Panc1 (cell line): ENCODE data around the gene SLC35D3. TPM values are rescaled to one million over a fixed set of nuclear protein-coding genes. Genes with fewer than 3 reads are reported as not detected.
A peak's percentile ranks its signal among the peaks of the same experiment; 100 is the strongest.
"Not testable (repeated sequence)": the region's sequence is repeated elsewhere in the genome, so short reads cannot be mapped to it uniquely, and the experiment has no call there.

ENCODE experiments used
- ATAC-seq: fragments of 200-7000 bp; cut with Tn5 transposase; 2 replicates; pipeline ENCODE4 v1.9.1; 2020; ENCODE audit warnings: mild to moderate bottlenecking, moderate library complexity
- BruUV-seq: library from RNA; stranded (reverse); fragments of 400-500 nt; replicated peaks from 2 replicates; lab custom pipeline; 2021; lab: Mats Ljungman, UMichigan
- CTCF ChIA-PET: fragments of 300-600 bp; sonication (Branson Sonifier 250); formaldehyde crosslinking; loops from one replicate; lab custom pipeline; 2022; ENCODE audit warnings: antibody characterized with exemption; lab: Charles Lee
- POLR2A ChIA-PET: fragments of 300-600 bp; sonication (Branson Sonifier 250); formaldehyde crosslinking; loops from one replicate; lab custom pipeline; 2022; ENCODE audit warnings: antibody characterized with exemption; lab: Charles Lee
- DNase-seq: peaks from one replicate; pipeline ENCODE4 v3.0.0-alpha.2; 2010; ENCODE audit warnings: low read depth, low spot score
- H3K27ac ChIP-seq: 2 replicates; pipeline ENCODE4 v1.5.1; 2011; ENCODE audit warnings: mild to moderate bottlenecking, low read length, inconsistent platforms
- H3K27me3 ChIP-seq: fragments of 200-500 bp; sonication (Bioruptor generic); 2 replicates; pipeline ENCODE4 v1.6.0; 2014; ENCODE audit warnings: low read length, inconsistent platforms; ENCODE audit not compliant: control insufficient read depth, insufficient read depth
- H3K36me3 ChIP-seq: fragments of 200-500 bp; sonication (Bioruptor generic); 2 replicates; pipeline ENCODE4 v1.5.1; 2014; ENCODE audit warnings: inconsistent platforms, mild to moderate bottlenecking, low read length, moderate library complexity; ENCODE audit not compliant: control insufficient read depth, insufficient read depth
- H3K4me1 ChIP-seq: 2 replicates; pipeline ENCODE4 v1.5.1; 2011; ENCODE audit warnings: inconsistent platforms, mild to moderate bottlenecking, low read length, moderate library complexity; ENCODE audit not compliant: control insufficient read depth, insufficient read depth
- H3K4me3 ChIP-seq, 2 experiments: 2 replicates each; pipeline ENCODE4 v1.5.1; 2011 to 2012; ENCODE audit warnings: low read depth in 2 of 2, low read length in 2 of 2, mild to moderate bottlenecking in 2 of 2, inconsistent platforms in 1 of 2, moderate library complexity in 1 of 2
- H3K9me3 ChIP-seq: fragments of 200-500 bp; sonication (Bioruptor generic); 2 replicates; pipeline ENCODE4 v1.5.1; 2014; ENCODE audit warnings: low read depth, mild to moderate bottlenecking, inconsistent platforms, low read length, moderate library complexity; ENCODE audit not compliant: control insufficient read depth, insufficient read depth
- CTCF ChIP-seq: fragments of 450-650 bp; IDR thresholded peaks from 2 replicates; pipeline ENCODE4 v1.5.1; 2017; ENCODE audit warnings: mild to moderate bottlenecking
- POLR2AphosphoS5 ChIP-seq: IDR thresholded peaks from 2 replicates; pipeline ENCODE4 v1.6.1; 2012; ENCODE audit warnings: mild to moderate bottlenecking, low read depth, low read length, moderate library complexity
- REST ChIP-seq, 2 experiments: IDR thresholded peaks; 2 replicates each; pipeline ENCODE4 v1.6.1; 2011 to 2012; ENCODE audit warnings: low read depth in 2 of 2, control low read depth in 1 of 2, low read length in 1 of 2, mild to moderate bottlenecking in 1 of 2, moderate library complexity in 1 of 2; ENCODE audit not compliant: insufficient read depth in 1 of 2
- SIN3A ChIP-seq: IDR thresholded peaks from 2 replicates; pipeline ENCODE4 v1.6.1; 2012; ENCODE audit warnings: low read depth, mild to moderate bottlenecking, low read length, moderate library complexity, borderline replicate concordance; ENCODE audit not compliant: insufficient read depth
- TCF7L2 ChIP-seq: IDR thresholded peaks from 2 replicates; pipeline ENCODE4 v1.6.1; 2011; ENCODE audit warnings: mild to moderate bottlenecking, low read depth, low read length, inconsistent platforms
- in situ Hi-C: cut with HindIII; loops from 2 replicates; pipeline ENCODE4 v1.10.0; 2016; ENCODE audit warnings: low sequenced_read_pairs, low pct_unique_long_range_greater_than_20kb
- intact Hi-C: fragments of 100-400 bp; cut with micrococcal nuclease; formaldehyde crosslinking; loops from one replicate; pipeline ENCODE4 v1.10.0; 2022; ENCODE audit not compliant: unreplicated experiment
- total RNA-seq: library from RNA; stranded (reverse); gene quantifications from one replicate; pipeline ENCODE4 v1.2.1, GENCODE V29; 2021; ENCODE audit not compliant: unreplicated experiment

SLC35D3 gene
- total RNA-seq, 1 experiment from 2014 or later = not detected

- Histone ChIP-seq H3K27me3 (no peaks in the 10 kb centered on the region), H3K27ac (no peak overlapping the region), H3K36me3 (no peaks in the 10 kb centered on the region), H3K4me3 (no peak overlapping the region), H3K9me3 (no peaks in the 10 kb centered on the region), H3K4me1 (no peaks in the 10 kb centered on the region)
- DNase-seq (no peak), ATAC-seq (peak; percentile 56; the same call in 1 of the 2 replicates)
- TF ChIP-seq TCF7L2 (no peak), REST (IDR thresholded peaks at IDR 0.05; ENCODE audit: insufficient read depth in 1 of 2, low read depth in 2 of 2, low read length in 1 of 2) (no peak), CTCF (no peak), POLR2AphosphoS5 (no peak), SIN3A (no peak)
- POLR2A ChIA-PET = no interaction called here
- BruUV-seq = no TSS peak
- in situ Hi-C loops = no loop called here
- CTCF ChIA-PET = no interaction called here
- intact Hi-C loops = no loop called here
Measured at GRCh38 chr6:136959471-136959891, 37.4 kb downstream of the SLC35D3 start.

- H3K36me3 ChIP-seq, POLR2A ChIA-PET, DNase-seq, intact Hi-C loops, H3K27ac ChIP-seq, CTCF ChIA-PET, H3K4me1 ChIP-seq, H3K4me3 ChIP-seq, H3K9me3 ChIP-seq, in situ Hi-C loops, BruUV-seq, ATAC-seq, H3K27me3 ChIP-seq: not testable (repeated sequence)
Measured at GRCh38 chr6:136959935-136960334, 37.8 kb downstream of the SLC35D3 start.

- ChIA-PET POLR2A (no interaction called here), CTCF (no interaction called here)
- ATAC-seq (no peak), DNase-seq (no peak)
- in situ Hi-C loops (no loop called here), intact Hi-C loops (no loop called here)
- H3K4me1 ChIP-seq = no peaks in the 10 kb centered on the region
- no peaks in the 10 kb centered on the region for H3K27me3 ChIP-seq
- no peak overlapping the region for H3K27ac ChIP-seq
- TF ChIP-seq SIN3A (no peak), CTCF (no peak), REST (IDR thresholded peaks at IDR 0.05; ENCODE audit: insufficient read depth in 1 of 2, low read depth in 2 of 2, low read length in 1 of 2) (no peak), POLR2AphosphoS5 (no peak), TCF7L2 (no peak)
- H3K9me3 ChIP-seq = no peaks in the 10 kb centered on the region
- no peak overlapping the region for H3K4me3 ChIP-seq
- H3K36me3 ChIP-seq = no peaks in the 10 kb centered on the region
- BruUV-seq = no TSS peak
Measured at GRCh38 chr6:136960781-136961180, 38.7 kb downstream of the SLC35D3 start.
